ENCODE results near the gene EFHD2. TPM values are rescaled to one million over a fixed set of nuclear protein-coding genes. Genes with fewer than 3 reads are reported as not detected.
"Not testable (repeated sequence)": the region's sequence is repeated elsewhere in the genome, so short reads cannot be mapped to it uniquely, and the experiment has no call there.

The EFHD2 gene
- total RNA-seq, 1 experiment from 2014 or later, result 193 TPM

DNA sequence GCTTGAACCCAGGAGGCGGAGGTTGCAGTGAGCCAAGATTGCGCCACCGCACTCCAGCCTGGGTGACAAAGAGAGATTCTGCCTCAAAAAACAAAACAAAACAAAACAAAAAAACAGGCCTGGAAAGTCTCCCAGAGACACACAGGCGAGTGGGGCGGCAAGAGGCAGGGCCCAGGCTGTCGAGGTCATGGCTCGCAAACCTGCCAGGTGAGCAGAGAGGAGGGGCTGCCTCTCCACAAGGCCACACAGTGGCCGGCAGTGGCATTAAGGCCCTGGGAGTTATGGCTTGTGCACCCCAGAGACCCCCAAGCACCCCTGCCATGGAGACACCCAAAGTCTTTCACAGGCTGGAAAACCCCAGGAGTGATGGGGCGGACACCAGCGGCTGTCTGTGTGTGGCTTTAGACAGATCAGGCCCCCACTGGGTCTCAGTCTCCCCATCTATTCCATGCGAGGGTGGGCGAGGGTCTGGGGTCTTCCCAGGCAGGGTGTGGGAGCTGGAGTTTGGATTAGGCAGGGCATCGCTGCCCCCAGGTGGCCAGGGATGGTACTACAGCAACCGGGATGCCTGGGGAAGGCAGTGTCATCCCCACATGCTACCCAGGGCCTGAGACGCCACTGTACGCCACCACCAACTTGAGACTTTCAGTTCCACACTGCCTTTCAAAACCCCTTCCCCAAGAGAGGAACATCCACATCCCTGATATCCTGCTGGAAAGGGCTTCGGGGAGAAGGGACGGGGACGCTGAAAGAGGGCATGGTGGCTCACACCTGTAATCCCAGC, 21.3 kb downstream of the EFHD2 start:
- peak; percentile 65 for DNase-seq (ENCODE audit: low spot score)

GRCh38 chr1:15431571-15431948, 21.9 kb downstream of the EFHD2 start:
- no peak for DNase-seq (ENCODE audit: low spot score)

DNA sequence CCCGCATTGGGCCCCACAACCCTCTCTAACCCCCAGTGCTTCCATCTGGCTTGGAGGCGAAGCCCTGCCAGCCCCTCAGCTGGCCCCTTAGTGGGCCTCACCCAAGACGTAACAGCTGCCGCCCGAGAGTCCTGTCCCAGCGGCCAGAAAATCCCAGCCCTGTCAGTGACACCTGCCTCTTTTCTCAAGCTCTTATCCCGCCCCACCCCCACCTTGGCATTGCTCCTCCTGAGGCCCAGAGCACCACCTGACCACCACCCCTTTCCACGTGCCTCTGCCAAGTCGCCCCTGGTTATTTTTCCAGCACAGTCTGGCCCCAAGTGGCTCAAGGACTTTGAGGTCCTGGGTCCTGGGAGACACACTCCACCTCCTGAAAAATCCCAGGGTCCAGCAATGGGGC, 22.6 kb downstream of the EFHD2 start:
- no peak for DNase-seq (ENCODE audit: low spot score)

DNA sequence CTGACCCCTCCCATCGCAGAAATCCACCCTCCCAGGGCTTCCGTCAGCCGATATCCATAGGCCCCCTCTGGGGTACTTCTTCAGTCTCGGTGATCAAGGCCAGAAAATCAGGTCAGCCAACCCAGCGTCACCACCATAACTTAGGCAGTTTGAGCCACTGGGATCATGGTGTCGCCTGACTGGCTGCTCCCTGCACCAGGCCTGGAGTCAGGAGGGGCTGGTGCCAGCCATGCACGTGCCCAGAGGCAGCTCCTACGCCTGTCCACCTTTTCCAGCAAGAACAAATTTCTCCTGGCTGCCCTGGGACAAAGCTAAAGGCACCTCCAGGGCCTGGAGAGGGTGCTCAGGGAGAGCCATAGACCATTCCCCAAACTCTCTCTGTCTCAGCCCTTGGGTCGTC, 23.8 kb downstream of the EFHD2 start:
- DNase-seq (ENCODE audit: low spot score), result no peak

DNA sequence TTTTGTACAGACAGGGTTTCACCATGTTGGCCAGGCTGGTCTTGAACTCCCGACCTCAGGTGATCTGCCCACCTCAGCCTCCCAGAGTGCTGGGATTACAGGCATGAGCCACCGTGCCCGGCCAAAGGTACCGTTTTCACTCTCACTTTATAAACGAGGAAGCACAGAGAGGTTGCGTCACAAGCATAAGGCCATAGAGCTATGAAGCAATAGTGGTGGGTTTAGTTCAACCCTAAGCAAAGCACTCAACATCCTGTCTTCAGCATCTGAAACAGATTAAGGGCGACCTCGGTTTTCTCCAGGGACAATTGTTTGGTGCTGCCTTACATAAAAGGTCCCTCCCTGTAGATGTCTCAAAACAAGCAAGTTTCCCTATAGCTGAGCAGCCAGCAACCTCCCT, 25.1 kb downstream of the EFHD2 start:
- not testable (repeated sequence) for DNase-seq (ENCODE audit: low spot score)

GRCh38 chr1:15435239-15436077, 25.8 kb downstream of the EFHD2 start:
- no peak for DNase-seq (ENCODE audit: low spot score)

- DNase-seq (ENCODE audit: low spot score), result no peak
These were observed 27.3 kb downstream of the EFHD2 start for GRCh38 chr1:15436881-15437442.

DNA sequence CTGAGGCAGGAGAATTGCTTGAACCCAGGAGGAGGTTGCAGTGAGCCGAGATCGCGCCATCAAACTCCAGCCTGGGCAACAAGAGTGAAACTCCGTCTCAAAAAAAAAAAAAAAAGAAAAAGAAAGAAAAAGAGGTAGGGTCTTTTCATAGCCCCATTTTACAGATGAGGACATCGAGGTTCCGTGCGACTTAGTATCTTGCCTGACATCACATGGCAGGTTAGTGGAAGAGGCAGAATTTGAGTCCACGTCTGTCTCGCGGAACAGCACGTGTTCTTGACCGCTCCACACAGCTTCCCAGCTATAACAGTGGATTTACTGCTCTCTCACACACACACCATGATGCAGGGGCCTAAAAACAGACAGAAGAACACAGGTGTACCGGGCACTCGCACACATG, 29.6 kb downstream of the EFHD2 start:
- DNase-seq (ENCODE audit: low spot score), result no peak

DNA sequence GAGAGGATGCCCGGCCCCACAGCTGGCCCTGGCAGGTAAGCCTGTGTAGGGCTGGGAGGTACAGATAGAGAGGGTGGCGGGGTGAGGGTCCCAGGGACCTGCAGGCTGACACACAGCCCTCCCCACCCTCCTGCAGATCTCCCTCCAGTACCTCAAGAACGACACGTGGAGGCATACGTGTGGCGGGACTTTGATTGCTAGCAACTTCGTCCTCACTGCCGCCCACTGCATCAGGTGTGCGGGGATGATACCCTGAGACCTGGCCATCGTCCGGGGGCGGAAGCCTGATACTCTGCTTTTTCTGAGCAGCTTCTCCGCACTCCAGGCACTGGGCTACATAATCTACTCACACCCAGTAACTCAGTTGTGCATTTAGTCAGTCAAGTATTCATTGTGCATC, 30.7 kb downstream of the EFHD2 start:
- no peak for DNase-seq (ENCODE audit: low spot score)

DNA sequence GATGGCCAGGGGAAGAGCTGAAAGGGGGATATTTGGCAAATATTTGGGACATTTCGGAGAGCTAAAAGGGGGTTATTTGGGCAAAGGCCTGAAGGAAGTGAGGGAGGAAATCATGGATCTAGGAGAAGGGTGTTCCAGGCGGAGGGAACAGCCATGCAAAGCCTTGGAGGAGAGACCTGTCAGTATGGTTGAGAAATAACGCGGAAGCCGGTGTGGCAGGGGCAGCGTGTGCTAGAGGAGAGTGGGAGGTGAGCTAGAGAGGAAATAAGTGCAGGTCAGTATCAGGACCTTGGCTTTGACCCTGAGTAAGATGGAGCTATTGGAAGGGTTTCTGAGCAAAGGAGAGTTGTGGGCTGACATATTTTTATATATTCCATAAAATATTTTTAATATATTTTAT, 31.6 kb downstream of the EFHD2 start:
- no peak for DNase-seq (ENCODE audit: low spot score)

- DNase-seq (ENCODE audit: low spot score), result no peak
These were observed 32.4 kb downstream of the EFHD2 start for GRCh38 chr1:15442119-15442518.

DNA sequence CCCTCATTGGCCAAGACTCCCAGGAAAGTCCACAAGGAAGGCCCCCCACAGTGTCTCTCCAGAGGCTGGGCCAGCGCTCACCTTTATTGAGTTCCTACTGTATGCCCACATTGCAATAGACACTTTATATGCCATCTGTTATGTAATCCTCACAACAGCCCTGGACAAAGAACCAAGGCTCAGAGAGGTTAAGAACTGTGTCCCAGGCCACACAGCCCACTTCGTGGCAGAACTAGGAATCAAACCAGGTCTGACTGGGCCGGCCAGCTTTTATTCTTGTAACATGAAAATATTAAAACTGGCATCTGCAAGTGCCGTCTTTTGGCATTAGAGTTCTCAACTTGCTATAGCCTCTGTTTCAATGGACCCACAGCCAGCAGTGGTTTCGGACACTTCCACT, 33.1 kb downstream of the EFHD2 start:
- DNase-seq (ENCODE audit: low spot score), result no peak

- no peak for DNase-seq (ENCODE audit: low spot score)
These were observed 33.6 kb downstream of the EFHD2 start for GRCh38 chr1:15443281-15443680.

DNA sequence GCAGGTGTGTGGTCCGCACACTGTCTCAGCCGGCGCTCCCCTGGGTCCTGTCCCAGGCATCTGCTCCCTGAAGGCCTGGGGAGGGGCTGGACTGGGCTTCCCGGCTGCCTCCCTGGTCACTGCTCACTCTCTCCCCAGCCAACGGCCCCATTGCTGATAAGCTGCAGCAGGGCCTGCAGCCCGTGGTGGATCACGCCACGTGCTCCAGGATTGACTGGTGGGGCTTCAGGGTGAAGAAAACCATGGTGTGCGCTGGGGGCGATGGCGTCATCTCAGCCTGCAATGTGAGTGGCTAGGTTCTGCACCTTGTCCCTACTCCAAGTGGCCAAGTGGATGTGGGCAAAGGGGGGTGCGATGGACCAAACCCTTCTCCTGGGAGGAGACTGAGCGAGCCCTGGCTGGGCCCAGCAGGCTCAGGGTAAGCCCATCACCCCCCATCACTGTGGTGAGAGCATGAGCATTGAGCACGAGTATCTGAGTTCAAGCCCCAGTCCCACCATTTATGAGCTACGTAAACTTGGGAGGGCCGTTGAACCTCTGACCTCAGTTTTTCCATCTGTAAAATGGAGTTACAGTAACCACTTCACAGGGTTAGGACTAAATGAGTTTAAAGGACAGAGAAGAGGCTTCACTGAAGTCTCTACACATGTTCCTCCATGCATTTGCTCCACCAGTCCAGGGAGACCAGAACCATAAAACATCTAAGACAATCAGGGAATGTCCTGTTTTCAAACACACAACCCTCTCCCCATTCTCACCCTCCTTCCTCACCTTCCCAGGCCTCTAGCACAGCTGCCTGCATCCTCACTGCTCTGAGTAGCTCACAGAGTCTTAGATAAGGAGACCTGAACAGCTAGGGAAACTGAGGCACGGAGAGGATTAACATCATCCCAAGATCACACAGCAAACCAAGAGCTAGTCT, 35.0 kb downstream of the EFHD2 start:
- no peak for DNase-seq (ENCODE audit: low spot score)

DNA sequence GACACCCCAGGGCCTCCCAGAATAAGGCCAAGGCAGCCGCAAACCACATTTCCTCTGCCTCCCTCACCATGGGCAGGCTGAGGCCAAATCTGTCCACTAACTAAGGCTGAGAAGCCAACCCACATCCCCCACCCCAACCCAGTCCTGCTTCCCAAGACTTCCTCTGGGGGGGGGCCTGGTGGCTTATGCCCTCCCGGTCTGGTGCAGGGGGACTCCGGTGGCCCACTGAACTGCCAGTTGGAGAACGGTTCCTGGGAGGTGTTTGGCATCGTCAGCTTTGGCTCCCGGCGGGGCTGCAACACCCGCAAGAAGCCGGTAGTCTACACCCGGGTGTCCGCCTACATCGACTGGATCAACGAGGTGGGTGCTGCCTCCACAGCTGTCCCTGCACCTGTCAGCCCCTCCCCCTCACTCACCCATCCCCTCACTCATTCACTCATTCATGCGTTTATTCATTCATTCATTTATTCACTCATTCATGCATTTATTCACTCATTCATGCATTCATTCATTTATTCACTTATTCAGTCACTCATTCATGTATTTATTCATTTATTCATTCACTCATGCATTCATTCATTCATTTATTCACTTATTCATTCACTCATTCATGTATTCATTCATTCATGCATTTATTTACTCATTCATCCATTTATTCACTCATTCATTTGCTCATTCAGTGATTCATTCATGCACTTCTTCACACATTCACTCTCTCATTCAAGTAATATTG, 35.9 kb downstream of the EFHD2 start:
- no peak for DNase-seq (ENCODE audit: low spot score)

DNA sequence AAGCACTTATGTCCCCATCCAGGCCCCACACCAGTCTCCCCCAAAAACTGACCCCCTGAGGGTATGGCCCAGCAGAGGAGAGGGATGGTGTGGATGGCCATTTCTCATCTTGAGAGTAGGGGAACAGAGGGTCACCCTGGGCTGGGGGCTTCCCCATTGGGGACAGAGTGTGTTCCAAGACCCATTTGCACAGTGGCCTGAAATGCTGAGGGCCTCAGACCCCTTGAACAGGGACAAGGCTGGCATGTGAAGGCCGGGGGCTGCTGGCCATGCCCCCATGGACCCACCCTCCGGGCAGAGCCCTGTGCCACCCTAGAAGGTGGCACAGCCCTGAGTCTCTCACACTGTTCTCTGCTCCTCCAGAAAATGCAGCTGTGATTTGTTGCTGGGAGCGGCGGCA, 36.5 kb downstream of the EFHD2 start:
- no peak for DNase-seq (ENCODE audit: low spot score)

DNA sequence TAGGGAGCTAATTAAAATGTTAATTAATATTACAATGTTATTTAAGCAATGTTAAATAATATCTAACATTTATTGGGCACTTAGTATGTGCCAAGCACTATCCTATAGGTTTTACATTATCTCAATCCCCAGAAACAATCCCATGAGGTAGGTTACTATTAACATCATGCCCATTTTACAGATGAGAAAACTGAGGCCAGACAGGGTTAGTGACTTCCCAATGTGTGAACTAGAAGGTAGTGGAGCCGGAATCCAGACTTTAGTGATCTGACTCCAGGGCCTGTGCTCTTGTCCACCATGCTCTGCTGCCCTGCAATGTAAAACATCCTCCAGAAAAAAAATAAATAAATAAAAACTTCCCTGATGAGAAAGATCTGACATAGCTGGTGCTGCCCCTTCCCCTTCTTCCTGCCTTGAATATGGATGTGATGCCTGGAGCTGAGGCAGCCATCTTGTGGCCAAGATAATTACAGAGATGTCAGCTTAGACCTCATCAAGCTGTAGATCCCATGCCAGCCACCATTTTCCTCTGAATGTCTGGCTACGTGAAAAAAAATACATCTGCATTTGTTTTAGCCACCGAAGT, 39.3 kb downstream of the EFHD2 start:
- DNase-seq (ENCODE audit: low spot score), result no peak

DNA sequence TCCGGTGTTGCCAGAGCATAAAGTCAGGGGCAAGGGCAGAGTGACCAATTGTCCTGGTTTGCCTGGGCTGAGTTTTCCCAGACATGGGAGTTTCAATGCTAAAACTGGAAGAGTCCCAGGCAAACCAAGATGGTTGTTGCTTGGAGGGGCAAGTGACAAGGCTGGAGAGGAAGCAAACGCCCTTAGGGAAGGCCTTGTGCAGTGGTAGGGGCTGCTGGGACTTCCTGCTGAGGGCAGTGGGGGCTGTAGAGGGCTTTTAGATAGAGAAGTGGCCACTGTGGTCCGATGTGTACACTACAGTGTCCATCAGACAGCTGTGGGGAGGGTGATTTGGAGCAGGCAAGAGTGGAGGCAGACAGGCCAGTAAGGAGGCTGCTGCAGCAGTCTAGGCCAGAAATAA, 39.9 kb downstream of the EFHD2 start:
- DNase-seq (ENCODE audit: low spot score), result no peak

- no peak for DNase-seq (ENCODE audit: low spot score)
These were observed 41.5 kb downstream of the EFHD2 start for GRCh38 chr1:15451014-15451722.

DNA sequence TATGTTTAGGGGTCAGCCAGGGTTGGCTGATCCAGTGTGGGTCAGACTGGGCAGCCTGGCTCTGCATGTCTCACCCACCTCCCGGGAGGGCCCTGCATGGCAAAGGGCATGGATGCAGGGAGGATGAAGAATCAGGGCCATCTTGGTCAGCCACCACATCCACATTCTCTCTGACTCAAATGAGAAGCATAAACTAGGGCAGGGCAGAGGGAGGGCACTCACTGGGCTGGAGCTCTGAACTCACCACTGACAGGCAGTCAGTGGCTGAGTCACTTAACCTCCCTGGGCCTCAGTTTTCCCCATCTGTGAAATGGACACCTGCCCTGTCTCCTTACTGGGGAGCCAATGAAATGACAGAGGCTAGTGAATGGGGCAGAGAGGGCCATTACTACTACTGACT, 42.5 kb downstream of the EFHD2 start:
- DNase-seq (ENCODE audit: low spot score), result no peak
